ENCODE data around the gene PLCXD1.
"Not testable (repeated sequence)": the region's sequence is repeated elsewhere in the genome, so short reads cannot be mapped to it uniquely, and the experiment has no call there.

The PLCXD1 gene

DNA sequence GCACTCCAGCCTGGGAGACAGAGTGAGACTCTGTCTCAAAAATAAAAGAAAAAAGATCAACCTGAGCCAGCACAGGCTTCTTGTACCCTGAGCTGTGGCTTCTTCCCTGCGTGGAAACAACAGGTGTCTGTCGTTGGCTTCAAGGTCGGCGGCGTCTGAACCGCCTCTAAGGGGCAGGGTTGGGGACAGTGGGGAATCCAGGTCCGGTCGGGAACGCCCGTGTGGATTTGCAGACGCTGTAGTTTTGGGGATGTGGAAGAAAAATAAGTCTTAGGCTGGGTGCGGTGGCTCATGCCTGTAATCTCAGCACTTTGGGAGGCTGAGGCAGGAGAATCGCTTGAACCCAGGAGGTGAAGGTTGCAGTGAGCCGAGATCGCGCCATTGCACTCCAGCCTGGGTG, 17.2 kb upstream of the PLCXD1 start:
- not testable (repeated sequence) for DNase-seq

DNA sequence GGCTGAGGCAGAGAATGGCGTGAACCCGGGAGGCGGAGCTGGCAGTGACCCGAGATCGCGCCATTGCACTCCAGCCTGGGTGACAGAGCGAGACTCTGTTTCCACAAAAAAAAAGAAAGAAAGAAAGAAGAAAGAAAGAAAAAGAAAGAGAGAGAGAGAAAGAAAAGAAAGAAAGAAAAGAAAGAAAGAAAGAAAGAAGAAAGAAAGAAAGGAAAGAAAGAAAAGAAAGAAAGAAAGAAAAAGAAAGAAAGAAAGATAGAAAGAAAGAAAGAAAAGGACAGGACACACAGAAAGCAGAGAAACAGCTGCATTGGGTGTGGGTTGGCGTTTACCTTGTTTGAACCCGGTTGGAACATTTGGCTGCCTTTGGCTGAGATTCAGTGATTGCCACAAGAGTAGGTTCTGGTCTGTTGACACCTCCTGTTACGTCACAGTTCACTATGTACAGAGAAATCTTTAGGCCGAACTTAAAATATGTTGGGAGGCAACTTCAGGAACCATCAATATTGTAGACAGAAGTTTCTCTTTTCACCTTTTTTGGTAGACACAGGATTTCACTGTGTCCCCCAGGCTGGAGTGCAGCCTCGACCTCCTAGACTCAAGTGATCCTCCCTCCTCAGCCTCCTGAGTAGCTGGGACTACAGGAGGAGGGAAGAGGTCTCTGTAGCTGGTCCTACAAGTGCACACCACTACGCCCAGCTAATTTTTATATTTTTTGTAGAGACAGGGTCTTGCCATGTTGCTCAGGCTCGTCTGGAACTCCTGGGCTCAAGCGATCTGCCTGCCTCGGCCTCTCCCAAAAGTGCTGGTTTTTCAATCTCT, 16.3 kb upstream of the PLCXD1 start:
- DNase-seq = no peak

DNA sequence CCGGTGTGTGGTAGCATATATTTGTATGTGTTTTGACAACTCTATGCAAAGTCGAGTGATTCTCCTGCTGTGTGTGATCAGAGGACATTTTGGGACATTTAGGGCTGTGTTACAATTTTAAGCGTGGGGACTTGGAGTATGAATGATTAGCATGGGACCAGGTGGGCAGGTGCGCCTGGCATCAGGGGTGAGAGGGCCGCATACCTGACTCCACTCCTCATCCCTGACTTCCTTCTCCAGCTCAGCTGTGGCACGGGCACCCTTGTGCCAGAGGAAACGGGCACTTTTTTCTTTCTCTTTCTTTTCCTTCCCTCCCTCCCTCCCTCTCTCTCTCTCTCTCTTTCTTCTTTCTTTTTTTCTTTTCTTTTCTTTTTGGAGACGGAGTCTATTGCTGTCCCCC, 15.7 kb upstream of the PLCXD1 start:
- no peak for DNase-seq

DNA sequence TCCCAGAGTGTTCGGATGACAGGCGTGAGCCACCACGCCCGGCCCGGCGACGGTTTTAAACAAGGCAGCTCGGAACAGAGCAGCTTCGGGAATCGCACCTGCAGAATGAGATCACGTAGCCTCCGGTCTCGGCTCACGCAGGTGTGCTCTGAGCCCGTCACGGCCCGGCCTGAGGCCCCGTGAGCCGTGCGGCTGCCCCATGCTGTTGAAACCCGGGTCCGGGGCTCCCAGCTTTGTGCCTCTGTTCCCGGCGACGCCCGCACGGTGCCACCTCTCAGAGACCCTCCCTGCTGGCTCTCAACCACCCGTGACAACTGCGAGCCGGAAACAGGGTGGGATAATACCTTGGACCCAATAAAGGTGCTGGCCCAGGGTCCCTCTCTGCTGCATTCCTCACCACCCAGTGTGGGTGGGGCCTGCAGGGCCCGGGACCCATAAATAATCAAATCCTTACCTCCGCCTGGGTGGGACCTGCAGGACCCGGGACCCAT, 13.4 kb upstream of the PLCXD1 start:
- no peak for DNase-seq

DNA sequence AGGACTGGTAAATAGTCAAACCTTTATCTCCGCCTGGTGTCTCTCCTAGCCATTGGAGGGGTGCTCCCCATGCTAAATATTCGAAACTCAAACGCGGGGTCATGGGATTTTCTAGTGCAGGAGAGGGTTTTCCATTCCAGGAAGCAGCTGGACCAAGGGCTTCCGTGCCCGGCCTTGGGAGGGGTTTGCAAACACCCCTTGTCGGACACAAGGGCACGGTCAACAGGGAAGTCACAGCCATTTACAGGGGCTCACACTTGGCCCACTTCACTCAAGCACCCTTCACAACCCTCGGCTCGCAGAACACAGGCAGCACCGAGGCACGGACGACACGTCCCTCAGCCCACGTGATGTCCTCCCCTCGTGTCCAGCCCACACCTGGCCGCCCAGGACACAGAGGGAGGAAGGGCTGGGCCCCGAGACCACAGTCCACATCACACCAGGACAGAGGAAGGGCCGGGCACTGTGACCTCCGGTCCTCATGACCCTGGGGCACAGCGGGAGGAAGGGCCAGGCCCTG, 10.3 kb upstream of the PLCXD1 start:
- no peak for DNase-seq

DNA sequence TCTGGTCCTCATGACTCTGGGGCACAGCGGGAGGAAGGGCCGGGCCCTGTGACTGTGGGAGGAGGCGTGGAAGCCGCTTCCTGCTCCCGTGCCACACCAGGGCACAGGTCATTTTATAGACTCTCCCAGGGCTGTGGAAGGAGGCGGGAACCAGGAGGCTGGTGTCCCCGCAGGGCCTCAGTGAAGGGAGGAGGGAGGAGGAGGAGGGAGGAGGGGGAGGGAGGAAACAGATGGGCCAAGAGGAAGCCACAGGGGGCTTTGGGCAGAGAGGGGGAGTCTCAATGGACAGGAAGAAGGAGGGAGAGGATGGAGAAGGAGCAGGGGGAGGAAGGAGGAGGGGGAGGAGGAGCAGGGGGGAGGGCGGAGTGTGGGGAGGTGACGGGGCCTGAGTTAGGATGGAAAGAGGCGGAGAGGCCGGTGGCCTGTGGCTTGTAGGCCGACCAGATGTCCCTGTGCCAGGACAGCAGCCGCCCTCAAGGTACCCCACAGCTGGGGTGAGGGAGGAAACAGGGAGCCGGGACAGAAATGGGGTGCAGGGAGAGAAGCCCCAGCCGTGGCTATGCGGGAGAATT, 6.2 kb upstream of the PLCXD1 start:
- no peak for DNase-seq

DNA sequence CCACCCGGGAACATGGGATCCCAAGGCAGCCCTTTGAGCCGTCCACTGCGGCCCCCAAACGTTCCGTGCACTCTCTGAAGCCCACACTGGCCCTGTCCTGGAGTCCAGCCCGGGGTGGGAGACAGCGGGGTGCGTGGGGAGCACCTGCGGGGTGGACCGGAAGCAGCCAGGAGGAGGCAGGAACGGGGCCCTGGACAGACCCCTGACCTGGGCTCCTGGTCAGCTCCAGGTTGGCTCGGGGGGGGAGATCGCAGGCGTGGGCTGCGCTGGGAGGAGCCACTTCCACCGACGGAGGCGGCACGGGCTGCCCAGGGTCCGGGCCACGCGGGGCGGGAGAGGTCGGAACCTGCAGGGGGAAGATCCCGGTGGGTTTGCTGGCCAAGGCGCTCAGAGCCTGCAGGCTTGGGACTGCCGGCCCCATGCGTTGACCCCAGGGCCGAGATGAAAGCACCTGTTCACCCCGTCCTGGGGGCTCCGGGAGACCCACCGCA, 5.7 kb upstream of the PLCXD1 start:
- DNase-seq = no peak

DNA sequence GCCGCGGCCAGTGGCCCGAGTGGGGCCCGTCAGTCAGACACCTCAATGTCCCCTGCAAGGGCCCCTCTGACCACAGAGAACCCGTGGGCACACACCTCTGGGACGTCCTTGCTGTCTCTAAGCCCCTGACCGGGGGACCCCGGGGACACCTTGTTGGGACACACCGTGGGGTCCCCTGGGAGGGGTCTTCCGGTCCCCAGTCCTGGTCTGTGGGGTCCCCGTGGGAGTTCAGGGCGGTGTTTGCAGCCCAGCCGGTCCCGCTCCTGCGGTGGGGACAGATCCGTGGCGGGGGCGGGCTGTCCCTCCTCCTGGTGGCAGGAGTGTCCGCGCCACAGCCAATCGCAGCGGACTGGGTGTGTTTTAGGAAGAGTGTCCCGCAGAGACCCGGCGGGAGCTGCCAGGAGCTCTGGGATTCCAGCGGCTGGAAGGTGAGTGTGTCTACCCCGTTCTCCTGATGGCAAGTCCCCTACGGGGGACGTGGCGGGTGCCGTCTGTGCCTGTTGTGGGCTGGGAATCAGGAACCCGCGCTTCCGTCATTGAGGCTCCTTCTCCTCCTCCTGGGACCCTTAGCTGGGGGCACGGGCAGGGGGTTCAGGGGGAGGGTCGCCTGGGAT, 5.1 kb upstream of the PLCXD1 start:
- DNase-seq = peak; percentile 57

DNA sequence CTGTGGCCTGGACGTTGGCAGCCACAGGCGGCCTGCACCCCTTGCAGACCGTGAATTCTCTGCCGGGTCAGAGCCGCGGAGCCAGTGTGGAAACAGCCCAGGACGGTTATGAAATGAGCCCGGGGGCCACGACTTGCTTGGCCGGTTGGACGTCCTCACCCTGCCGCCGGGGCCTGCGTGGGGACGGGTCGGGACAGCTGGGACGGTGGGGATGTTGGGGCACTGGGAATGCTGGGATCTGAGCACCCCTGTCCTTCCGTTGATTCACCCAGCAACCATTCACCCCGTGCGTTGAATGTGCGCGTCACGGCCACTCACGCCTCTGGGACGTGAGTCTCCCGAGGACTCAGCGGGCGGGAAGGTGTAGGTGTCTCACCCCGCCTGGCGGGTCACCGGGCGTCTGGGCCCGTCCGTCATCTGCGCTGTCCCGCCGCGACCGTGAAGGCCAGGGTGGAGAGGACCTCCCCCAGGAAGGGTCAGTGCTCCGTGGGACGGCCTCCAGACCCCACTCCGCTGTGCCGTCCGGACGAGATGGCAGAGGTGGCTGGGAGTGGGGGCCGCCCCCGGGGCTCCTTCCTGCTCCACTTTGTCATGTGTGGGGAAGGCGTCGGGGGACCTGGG, 4.5 kb upstream of the PLCXD1 start:
- DNase-seq = no peak

DNA sequence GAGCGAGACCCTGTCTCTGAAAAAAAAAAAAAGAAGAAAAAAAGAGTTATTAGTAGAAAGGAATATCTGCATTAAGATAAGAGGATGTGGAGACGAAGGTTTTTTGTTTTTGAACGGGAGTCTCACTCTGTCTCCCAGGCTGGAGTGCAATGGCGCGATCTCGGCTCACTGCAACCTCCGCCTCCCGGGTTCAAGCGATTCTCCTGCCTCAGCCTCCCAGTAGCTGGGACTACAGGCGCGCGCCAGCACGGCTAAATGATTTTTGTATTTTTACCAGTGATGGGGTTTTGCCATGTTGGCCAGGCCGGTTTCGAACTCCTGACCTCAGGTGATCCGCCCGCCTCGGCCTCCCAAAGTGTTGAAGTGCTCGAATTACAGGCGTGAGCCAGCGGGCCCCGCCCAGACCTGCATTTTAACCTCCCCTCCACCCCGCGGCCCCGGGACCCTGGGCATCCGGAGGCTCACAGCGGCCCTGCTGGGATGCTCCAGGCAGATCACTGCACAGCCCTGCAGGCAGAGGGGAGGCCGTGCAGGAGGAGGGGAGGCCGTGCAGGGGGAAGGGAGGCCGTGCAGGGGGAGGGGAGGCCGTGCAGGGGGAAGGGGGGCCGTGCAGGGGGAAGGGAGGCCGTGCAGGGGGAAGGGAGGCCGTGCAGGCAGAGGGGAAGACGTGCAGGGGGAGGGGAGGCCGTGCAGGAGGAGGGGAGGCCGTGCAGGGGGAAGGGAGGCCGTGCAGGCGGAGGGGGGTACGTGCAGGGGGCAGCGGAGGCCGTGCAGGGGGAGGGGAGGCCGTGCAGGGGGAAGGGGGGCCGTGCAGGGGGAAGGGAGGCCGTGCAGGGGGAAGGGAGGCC, 1.2 kb upstream of the PLCXD1 start:
- not testable (repeated sequence) for DNase-seq

DNA sequence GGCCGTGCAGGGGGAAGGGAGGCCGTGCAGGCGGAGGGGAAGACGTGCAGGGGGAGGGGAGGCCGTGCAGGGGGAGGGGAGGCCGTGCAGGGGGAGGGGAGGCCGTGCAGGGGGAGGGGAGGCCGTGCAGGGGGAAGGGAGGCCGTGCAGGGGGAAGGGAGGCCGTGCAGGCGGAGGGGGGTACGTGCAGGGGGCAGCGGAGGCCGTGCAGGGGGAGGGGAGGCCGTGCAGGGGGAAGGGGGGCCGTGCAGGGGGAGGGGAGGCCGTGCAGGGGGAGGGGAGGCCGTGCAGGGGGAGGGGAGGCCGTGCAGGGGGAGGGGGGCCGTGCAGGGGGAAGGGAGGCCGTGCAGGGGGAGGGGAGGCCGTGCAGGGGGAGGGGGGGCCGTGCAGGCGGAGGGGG, 459 bp upstream of the PLCXD1 start:
- DNase-seq = not testable (repeated sequence)

DNA sequence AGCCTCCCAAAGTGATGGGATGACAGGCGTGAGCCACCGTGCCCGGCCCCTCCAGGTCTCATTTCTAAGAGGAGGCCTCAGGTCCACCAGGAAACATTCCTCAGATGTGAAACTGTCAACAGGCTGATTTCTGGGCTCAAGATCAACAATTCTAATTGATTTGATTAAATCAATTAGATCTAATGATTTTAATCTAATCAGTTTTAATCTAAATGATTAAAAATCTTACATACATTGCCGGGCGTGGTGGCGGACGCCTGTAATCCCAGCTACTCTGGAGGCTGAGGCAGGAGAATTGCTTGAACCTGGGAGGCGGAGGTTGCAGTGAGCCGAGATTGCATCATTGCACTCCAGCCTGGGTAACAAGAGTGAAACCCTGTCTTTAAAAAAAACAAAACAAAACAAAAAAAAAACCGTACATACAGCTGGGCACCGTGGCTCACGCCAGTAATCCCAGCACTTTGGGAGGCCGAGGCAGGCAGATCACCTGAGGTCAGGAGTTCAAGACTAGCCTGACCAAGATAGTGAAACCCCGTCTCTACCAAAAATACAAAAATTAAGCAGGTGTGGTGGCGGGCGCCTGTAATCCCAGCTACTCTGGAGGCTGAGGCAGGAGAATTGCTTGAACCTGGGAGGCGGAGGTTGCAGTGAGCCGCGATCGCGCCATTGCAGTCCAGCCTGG, 960 bp downstream of the PLCXD1 start:
- DNase-seq = not testable (repeated sequence)

DNA sequence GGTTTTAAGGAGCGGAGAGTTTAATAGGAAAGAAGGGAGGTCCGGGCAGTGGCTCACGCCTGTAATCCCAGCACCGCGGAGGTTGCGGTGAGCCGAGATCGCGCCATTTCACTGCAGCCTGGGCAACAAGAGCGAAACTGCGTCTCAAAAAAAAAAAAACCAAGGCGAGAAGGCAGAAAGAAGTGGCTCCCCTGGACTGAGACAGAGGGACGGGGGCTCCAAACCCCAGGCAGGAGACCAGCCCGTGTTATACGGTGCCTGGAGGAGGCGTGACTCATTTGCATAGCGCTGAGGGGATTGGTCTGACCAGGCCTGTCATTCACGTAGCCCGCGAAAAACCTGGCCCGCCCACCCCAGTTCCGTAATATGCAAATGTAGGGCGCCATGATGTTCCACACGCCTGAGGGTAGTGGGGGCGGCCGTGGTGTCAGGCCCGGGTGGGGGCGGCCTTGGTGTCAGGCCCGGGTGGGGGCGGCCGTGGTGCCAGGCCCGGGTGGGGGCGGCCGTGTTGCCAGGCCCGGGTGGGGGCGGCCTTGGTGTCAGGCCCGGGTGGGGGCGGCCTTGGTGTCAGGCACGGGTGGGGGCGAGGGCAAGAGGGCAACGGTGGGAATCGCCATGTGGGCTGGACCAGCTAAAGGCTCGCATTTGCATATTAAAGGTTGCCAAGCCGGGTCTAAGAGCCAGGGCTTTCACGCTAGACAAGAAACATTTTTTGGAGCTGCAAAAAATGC, 2.1 kb downstream of the PLCXD1 start:
- peak; percentile 91 for DNase-seq

DNA sequence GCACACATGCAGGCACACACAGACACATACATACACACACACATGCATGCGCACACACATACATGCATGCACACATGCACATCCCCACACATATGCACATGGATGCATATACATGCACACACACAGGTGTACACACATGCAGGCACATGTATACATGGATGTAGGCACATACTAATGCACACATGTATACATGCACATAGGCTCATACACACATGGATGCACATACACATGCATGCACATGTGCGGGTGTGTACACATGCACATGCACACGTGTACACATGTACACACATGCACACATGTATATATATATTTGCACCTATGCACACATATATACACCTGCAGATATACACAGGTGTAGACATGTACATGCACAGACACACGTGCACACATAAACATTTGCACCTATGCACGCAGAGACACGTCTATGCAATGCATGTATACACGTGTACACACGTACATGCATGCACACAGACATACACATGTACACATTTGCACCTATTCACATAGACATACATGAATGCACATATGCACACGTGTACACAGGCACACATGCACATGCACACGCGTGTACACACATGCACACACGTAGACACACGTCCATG, 4.0 kb downstream of the PLCXD1 start:
- DNase-seq = no peak

DNA sequence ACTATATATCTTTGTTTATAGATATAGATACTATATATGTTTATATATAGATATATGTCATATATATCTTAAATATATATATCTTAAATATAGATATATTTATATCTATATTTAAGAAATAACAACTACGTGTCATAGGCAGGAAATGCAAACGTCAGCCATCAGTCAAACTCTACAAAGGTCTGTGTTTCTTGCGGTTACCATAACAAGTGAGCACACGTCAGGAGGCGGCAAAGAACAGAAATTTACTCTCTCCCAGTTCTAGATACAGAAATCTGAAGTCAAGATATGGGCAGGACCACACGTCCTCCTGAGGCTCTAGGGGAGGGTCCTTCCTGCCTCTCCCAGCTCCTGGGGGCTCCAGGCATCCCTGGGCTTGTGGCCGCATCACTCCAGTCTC, 6.5 kb downstream of the PLCXD1 start:
- DNase-seq = no peak

DNA sequence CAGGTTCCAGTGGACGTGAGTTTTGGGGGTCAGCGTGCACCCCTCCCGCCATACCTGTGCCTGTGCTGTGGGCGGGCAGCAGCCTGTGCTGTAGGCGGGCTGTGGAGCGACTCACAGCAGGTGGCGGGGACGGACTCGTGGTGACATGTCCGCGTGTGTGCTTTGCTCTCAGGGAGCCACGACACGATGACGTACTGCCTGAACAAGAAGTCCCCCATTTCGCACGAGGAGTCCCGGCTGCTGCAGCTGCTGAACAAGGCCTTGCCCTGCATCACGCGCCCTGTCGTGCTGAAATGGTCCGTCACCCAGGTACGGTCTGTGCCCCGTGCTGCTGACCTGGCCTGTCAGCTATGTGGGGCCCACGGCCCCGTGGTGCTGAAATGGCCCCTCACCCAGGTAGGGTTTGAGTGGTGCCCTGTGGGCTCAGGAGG, 7.4 kb downstream of the PLCXD1 start:
- no peak for DNase-seq

DNA sequence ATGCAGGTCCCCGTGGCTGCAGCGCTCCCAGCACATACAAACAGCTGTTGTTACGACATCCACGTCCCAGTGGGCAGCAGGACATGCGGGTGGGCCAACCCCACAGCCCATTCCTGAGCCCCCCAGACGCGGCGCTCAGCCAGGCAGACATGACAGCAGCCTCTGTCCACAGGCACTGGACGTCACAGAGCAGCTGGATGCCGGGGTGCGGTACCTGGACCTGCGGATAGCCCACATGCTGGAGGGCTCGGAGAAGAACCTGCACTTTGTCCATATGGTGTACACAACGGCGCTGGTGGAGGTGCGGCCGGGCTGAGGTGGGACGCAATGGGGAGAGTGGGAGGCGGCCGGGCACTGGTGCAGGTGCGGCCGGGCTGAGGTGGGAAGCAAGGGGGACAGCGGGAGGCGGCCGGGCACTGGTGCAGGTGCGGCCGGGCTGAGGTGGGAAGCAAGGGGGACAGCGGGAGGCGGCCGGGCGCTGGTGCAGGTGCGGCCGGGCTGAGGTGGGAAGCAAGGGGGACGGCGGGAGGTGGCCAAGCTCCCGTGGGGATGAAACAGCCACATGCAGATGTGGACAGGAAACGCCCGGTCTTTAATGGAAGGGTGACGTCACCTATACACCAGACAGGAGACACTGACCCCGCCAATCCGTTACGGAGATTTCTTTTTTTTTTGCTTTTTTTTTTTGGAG, 9.4 kb downstream of the PLCXD1 start:
- no peak for DNase-seq

DNA sequence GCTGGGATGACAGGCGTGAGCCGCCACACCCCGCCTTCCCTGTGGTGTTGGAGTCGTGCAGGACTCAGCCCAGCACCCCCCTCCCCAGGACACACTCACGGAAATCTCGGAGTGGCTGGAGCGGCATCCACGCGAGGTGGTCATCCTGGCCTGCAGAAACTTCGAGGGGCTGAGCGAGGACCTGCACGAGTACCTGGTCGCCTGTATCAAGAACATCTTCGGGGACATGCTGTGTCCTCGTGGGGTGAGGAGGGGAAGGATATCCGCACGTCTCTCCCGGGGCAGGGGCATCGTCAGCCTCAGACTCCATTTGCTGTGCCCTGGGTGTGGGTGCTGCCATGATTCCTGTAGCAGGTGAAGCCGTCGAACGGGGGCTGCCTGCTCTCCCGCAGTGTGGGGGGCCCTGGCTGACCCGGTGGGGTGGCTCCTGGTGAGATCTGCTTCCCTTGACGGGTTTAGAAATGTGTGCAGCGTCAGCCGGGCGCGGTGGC, 10.3 kb downstream of the PLCXD1 start:
- DNase-seq = no peak
